HepG2 (cell line): Measurements from ENCODE around the gene GPN2.

Experiments
- EP300 ChIP-seq, 3 experiments: sonication (generic) in 1 of 3; formaldehyde crosslinking in 1 of 3; IDR thresholded peaks; 2 replicates each; pipeline versions ENCODE4 v1.5.1 to v1.6.1; 2011 to 2020; ENCODE audit warnings: low read depth in 2 of 3, low read length in 2 of 3, borderline replicate concordance in 1 of 3, improper control_type of control experiment in 1 of 3, mild to moderate bottlenecking in 1 of 3, missing genetic modification reagents in 1 of 3, moderate library complexity in 1 of 3
- ZNF18 ChIP-seq: sonication (generic); formaldehyde crosslinking; IDR thresholded peaks from 2 replicates; pipeline ENCODE4 v1.8.0; 2022; ENCODE audit warnings: mild to moderate bottlenecking, missing genetic modification reagents; ENCODE audit not compliant: insufficient replicate concordance
- TF ChIP-seq, protein P1 (sequence below): sonication (generic); formaldehyde crosslinking; conservative IDR thresholded peaks from 2 replicates; pipeline ENCODE4 v1.8.0; 2022; ENCODE audit warnings: mild to moderate bottlenecking, moderate library complexity, missing genetic modification reagents

DNA sequence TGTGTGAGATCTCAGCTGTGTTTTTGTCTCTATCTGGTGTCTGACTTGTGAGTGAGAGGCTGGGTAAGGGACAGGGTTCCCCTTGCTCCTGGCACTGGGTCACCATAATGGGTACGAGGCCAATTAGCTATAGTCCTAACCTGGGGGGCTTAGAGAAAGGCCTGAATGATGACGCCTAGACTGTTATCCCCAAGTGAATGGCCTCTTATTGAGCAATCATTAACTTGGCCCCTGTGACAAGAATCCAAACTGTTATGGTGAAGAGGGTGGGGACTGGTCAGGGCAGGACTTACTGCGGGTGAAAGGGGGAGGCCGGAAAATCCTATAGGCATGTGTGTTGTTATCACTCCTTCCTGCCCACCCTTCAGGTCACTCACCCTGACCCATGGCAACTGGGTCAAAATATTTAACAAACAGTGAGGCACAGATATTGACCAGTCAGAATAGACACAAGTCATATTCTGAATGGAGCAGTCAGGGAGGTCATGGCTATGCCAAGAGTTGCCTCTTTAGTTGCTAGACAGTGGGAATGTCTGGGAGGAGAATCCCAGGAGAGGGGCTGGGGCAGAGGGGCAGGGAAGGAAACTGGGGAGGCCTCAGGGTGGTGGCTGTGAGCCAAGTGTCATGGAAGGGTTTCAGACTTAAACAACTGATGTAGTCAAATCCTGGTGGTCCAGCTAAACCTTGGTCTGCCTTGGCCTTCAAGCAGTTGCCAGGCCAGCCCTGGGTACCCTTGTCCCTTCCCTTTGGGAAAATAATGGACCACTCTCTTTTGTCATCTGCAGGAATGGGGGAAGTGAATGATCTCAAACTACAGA is 20.5 kb upstream of the GPN2 start:
- TF ChIP-seq ZNF18 (CRISPR knock-in tag), result peak; percentile 70
- TF ChIP-seq, protein P1, sequence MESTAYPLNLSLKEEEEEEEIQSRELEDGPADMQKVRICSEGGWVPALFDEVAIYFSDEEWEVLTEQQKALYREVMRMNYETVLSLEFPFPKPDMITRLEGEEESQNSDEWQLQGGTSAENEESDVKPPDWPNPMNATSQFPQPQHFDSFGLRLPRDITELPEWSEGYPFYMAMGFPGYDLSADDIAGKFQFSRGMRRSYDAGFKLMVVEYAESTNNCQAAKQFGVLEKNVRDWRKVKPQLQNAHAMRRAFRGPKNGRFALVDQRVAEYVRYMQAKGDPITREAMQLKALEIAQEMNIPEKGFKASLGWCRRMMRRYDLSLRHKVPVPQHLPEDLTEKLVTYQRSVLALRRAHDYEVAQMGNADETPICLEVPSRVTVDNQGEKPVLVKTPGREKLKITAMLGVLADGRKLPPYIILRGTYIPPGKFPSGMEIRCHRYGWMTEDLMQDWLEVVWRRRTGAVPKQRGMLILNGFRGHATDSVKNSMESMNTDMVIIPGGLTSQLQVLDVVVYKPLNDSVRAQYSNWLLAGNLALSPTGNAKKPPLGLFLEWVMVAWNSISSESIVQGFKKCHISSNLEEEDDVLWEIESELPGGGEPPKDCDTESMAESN (CRISPR knock-in tag), result peak; percentile 26; the same call in 1 of the 2 replicates
- peak; percentile 94 to 96 for TF ChIP-seq EP300 (IDR thresholded peaks at IDR 0.05; ENCODE audit: low read depth in 2 of 2, low read length in 2 of 2)
- peak; percentile 91 for TF ChIP-seq EP300 (CRISPR knock-in tag; IDR thresholded peaks at IDR 0.05; ENCODE audit: borderline replicate concordance)
